A673 (cell line): ENCODE results near the gene POLE4. TPM values are rescaled to one million over a fixed set of nuclear protein-coding genes. Genes with fewer than 3 reads are reported as not detected.

Experiments used
- BruUV-seq: library from RNA; stranded (reverse); fragments of 400-500 nt; replicated peaks from 2 replicates; lab custom pipeline; 2021; lab: Mats Ljungman, UMichigan
- CTCF ChIA-PET: fragments of 300-600 bp; sonication (Branson Sonifier 250); formaldehyde crosslinking; loops from one replicate; lab custom pipeline; 2022; ENCODE audit warnings: antibody characterized with exemption; lab: Charles Lee
- POLR2A ChIA-PET: fragments of 300-600 bp; sonication (Branson Sonifier 250); formaldehyde crosslinking; loops from one replicate; lab custom pipeline; 2022; ENCODE audit warnings: antibody characterized with exemption; ENCODE audit not compliant: low non-redundant PET; lab: Charles Lee
- DNase-seq: peaks from one replicate; pipeline ENCODE4 v3.0.0-alpha.2; 2015; ENCODE audit warnings: low spot score
- H3K27ac ChIP-seq: fragments of 200-600 bp; sonication (generic); 2 replicates; pipeline ENCODE4 v1.5.1; 2016; ENCODE audit warnings: mixed run types, low read depth, mild to moderate bottlenecking, mixed read lengths, antibody characterized with exemption, low read length; ENCODE audit not compliant: poor library complexity, severe bottlenecking
- H3K27me3 ChIP-seq: fragments of 200-600 bp; sonication (generic); replicated peaks from 2 replicates; pipeline ENCODE4 v1.6.1; 2017; ENCODE audit warnings: mixed run types, low read depth, mild to moderate bottlenecking, mixed read lengths, antibody characterized with exemption, low read length; ENCODE audit not compliant: insufficient read depth, poor library complexity
- H3K36me3 ChIP-seq: fragments of 200-600 bp; sonication (generic); 2 replicates; pipeline ENCODE4 v1.6.1; 2016; ENCODE audit warnings: mixed run types, mild to moderate bottlenecking, mixed read lengths, antibody characterized with exemption, low read length; ENCODE audit not compliant: insufficient read depth, poor library complexity, severe bottlenecking
- H3K4me1 ChIP-seq: fragments of 200-600 bp; sonication (generic); 2 replicates; pipeline ENCODE4 v1.6.1; 2017; ENCODE audit warnings: mixed run types, mild to moderate bottlenecking, mixed read lengths, antibody characterized with exemption, low read length; ENCODE audit not compliant: insufficient read depth, poor library complexity, severe bottlenecking
- H3K4me3 ChIP-seq: fragments of 200-600 bp; sonication (generic); 2 replicates; pipeline ENCODE4 v1.5.1; 2016; ENCODE audit warnings: low read depth, mixed run types, mild to moderate bottlenecking, mixed read lengths, low read length; ENCODE audit not compliant: poor library complexity, severe bottlenecking
- H3K9me3 ChIP-seq: fragments of 200-600 bp; sonication (generic); 2 replicates; pipeline ENCODE4 v1.6.1; 2016; ENCODE audit warnings: mixed run types, low read depth, mild to moderate bottlenecking, mixed read lengths, antibody characterized with exemption, low read length; ENCODE audit not compliant: poor library complexity, severe bottlenecking
- EZH2 ChIP-seq: fragments of 200-600 bp; sonication (generic); IDR thresholded peaks from 2 replicates; pipeline ENCODE4 v1.6.1; 2017; ENCODE audit warnings: borderline replicate concordance, low read depth, mild to moderate bottlenecking, mixed read lengths, antibody characterized with exemption, low read length; ENCODE audit not compliant: poor library complexity, severe bottlenecking
- intact Hi-C: fragments of 100-400 bp; cut with micrococcal nuclease; formaldehyde crosslinking; loops from one replicate; pipeline ENCODE4 v1.10.0; 2022; ENCODE audit not compliant: unreplicated experiment
- total RNA-seq: library from RNA; stranded (reverse); gene quantifications from 2 replicates; pipeline ENCODE4 v1.2.3, GENCODE V29; 2021
- TF ChIP-seq, protein P1 (sequence below): fragments of 300-800, 200-600 bp; sonication (generic); conservative IDR thresholded peaks from 2 replicates; pipeline ENCODE4 v1.5.1; 2017; ENCODE audit warnings: low read depth, mild to moderate bottlenecking, antibody characterized with exemption, low read length, moderate library complexity, mixed read lengths

Gene POLE4
- total RNA-seq, 1 experiment from 2014 or later, result 60.6 TPM

DNA sequence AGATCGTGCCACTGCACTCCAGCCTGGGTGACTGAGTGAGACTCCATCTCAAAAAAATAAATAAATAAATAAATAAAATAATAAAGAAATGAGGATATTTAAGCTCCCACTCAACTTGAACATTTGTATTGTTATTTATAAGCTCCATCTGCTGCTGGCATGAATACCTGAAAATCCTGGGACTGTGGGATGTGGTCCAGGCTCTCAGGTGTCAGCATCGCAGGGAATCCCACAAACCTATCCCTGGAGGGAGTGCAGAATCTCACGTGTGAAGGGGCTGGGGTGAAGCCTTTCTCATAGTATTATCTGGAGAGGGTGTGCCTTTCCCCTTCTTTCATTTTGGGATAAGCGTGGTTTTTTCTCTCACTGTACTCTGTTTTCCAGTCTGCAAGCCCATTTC, 47.4 kb upstream of the POLE4 start:
- intact Hi-C loops, result no loop called here
- CTCF ChIA-PET, result no interaction called here
- no peak overlapping the region for H3K4me3 ChIP-seq
- H3K36me3 ChIP-seq, result no peaks in the 10 kb centered on the region
- H3K27me3 ChIP-seq, result no peaks in the 10 kb centered on the region
- H3K9me3 ChIP-seq, result no peaks in the 10 kb centered on the region
- H3K27ac ChIP-seq, result no peak overlapping the region
- POLR2A ChIA-PET, result no interaction called here
- no TSS peak for BruUV-seq
- no peaks in the 10 kb centered on the region for H3K4me1 ChIP-seq
- TF ChIP-seq, protein P1, sequence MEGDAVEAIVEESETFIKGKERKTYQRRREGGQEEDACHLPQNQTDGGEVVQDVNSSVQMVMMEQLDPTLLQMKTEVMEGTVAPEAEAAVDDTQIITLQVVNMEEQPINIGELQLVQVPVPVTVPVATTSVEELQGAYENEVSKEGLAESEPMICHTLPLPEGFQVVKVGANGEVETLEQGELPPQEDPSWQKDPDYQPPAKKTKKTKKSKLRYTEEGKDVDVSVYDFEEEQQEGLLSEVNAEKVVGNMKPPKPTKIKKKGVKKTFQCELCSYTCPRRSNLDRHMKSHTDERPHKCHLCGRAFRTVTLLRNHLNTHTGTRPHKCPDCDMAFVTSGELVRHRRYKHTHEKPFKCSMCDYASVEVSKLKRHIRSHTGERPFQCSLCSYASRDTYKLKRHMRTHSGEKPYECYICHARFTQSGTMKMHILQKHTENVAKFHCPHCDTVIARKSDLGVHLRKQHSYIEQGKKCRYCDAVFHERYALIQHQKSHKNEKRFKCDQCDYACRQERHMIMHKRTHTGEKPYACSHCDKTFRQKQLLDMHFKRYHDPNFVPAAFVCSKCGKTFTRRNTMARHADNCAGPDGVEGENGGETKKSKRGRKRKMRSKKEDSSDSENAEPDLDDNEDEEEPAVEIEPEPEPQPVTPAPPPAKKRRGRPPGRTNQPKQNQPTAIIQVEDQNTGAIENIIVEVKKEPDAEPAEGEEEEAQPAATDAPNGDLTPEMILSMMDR, result no peak
- TF ChIP-seq EZH2, result no peak
- no peak for DNase-seq

- no TSS peak for BruUV-seq
- POLR2A ChIA-PET, result no interaction called here
- DNase-seq, result no peak
- no peak for TF ChIP-seq EZH2
- TF ChIP-seq, protein P1, result no peak
- Histone ChIP-seq H3K4me1 (no peaks in the 10 kb centered on the region), H3K27me3 (no peaks in the 10 kb centered on the region), H3K9me3 (no peaks in the 10 kb centered on the region), H3K4me3 (no peak overlapping the region), H3K36me3 (no peaks in the 10 kb centered on the region), H3K27ac (no peak overlapping the region)
- CTCF ChIA-PET, result no interaction called here
- intact Hi-C loops, result no loop called here
These were observed 42.7 kb upstream of the POLE4 start for GRCh38 chr2:74915743-74916142.

DNA sequence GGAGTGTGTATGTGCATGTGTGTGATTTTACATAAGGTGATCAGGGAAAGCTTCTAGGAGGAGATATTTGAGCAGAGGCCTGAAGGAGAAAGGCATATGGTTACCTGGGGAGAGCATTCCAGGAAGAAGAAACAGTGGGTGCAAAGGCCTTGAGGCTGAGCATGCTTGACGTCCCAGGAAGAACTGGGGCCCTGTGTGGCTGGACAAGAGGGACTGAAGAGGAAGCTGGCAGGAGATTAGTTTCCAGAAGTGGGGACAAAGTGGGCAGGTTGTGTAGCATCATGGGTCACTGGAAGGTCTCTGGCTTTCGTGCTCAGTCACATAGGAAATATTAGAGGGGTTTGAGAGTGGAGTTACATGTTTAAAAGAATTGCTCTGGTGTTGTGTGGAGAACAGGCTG, 42.0 kb upstream of the POLE4 start:
- Histone ChIP-seq H3K9me3 (no peaks in the 10 kb centered on the region), H3K4me3 (no peak overlapping the region), H3K4me1 (no peaks in the 10 kb centered on the region), H3K27ac (no peak overlapping the region), H3K27me3 (no peaks in the 10 kb centered on the region), H3K36me3 (no peaks in the 10 kb centered on the region)
- intact Hi-C loops, result no loop called here
- no TSS peak for BruUV-seq
- TF ChIP-seq, protein P1, result no peak
- no peak for TF ChIP-seq EZH2
- POLR2A ChIA-PET, result interaction anchor here (0.7 kb wide), 1 partner anchor 87 kb away, joined by 3 read pairs; no protein-coding TSS in a partner anchor
- DNase-seq, result no peak
- CTCF ChIA-PET, result no interaction called here
